ENCODE data around the gene ARHGEF7. TPM values are rescaled to one million over a fixed set of nuclear protein-coding genes. Genes with fewer than 3 reads are reported as not detected.

Gene ARHGEF7
- total RNA-seq, 1 donor from 2014 or later: 69.3 TPM

DNA sequence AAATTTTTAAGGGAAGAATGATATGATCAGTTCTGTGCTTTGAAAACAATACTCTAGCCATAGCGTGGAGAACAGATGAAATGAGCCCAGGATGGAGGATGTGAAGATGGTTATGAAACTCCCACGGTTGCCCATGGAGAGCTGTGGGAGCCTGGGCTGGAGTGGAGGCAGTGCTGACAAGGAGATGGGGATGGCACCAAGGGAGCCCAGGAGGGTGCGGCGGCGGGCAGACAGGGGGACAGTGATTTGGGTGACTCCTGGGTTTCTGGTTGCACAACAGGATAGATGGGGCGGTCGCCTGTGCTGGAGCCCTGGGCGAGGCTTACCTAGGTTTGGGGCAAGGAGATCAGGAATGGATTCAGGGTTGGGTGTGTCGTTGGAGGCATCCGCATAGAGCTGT, 15.9 kb downstream of the ARHGEF7 start:
- intact Hi-C loops (cut with micrococcal nuclease): no loop called here

DNA sequence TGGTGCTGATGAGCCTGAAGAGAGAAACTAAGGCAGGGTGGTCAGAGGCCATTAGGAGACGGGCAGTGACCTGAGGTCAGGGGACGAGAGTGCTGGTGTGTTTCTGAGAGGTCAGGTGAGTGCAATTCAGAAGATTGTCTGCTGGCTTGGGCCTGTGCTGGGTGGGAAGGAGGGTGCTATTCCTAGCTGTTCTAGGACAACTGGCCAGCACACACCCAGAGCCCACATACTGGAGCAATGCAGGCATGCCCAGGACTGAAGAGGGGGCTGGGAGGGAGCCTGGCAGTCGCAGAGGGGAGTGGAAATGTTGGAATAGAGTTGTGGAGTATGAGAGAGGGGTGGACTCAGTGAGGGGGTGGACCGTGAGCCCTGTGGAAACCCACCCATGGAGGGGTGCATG, 16.5 kb downstream of the ARHGEF7 start:
- intact Hi-C loops (cut with micrococcal nuclease): no loop called here

DNA sequence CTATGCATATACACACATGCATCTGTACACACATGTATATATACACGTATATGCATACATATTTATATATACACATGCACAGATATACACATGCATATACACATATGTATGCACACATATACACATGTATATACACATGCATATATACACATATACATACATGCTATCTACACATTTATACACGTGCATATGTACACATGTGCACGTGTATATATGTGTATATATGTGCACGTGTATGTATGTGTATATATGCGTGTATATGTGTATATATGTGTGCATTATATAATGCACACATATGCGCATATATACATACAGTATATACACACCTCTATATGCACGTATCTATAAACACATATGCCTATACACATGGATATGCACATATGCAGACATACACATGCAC, 17.8 kb downstream of the ARHGEF7 start:
- intact Hi-C loops (cut with micrococcal nuclease): no loop called here

DNA sequence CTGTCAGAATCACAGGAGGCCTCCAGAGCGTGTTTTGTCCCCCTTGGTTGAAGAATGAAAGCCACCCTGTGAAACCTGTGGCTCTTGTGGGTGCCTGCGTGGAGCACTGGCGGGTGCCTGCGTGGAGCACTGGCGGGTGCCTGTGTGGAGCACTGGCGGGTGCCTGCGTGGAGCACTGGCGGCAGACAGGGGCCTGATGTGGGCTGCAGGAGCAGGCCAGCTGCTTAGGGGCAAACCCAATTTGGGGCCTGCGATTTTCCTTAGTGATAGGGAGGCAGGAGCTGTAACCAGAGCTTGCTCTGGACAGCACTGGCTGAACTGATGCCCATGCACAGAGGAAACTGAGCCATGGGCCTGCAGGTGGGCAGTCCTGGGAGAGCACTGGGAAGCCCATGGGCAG, 24.3 kb downstream of the ARHGEF7 start:
- intact Hi-C loops (cut with micrococcal nuclease): no loop called here

DNA sequence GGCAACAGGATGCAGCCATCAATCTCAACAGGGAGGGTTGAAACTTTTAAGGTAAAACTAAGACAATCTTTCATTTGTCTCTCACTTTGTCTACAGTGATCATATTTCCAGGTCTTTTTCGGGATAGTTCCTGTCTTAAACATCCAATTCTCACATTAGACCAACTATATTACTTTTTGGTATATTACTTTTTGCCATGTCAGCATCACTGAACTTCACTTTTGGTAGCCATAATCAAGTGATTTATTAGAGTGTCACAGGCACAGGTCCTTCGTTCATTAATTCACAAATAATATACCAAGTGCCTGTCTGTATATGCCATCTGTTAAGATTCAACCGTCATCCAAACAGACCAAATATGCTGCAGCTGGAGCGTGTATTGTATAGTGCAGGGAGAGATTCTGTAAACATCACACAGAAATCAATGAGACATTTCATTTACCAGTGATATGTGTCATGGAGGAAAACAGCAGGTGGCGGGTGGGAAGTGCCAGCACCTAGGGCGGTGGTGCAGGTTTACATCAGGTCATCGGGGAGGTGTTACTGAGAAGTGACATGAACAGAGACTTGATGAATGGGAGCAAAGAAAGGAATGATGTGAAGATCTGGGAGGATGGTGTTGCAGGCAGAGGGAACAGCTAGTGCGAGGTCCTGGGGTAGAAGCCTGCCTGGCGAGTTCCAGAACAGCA, 24.9 kb downstream of the ARHGEF7 start:
- intact Hi-C loops (cut with micrococcal nuclease): no loop called here

DNA sequence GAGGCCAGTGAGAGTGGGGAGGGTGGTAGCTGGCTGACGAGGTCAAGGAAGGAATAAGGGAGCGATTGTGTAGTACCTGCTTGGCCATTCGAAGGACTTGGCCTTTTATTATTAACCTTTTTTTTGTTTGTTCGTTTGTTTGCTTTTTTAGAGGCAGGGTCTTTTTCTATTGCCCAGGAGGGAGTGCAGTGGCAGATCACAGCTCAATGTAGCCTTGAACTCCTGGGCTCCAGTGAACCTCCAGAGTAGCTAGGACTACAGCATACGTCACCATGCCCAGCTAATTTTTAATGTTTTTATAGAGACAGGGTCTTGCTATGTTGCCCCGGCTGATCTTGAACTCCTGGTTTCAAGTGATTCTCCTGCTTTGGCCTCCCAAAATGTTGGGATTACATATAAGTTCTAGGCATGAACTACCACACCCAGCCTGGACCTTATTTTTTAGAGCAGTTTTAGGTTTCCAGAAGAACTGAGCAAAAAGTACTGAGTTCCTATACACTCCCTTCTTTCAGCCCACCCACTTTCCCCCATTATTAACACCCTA, 25.5 kb downstream of the ARHGEF7 start:
- intact Hi-C loops (cut with micrococcal nuclease): no loop called here

DNA sequence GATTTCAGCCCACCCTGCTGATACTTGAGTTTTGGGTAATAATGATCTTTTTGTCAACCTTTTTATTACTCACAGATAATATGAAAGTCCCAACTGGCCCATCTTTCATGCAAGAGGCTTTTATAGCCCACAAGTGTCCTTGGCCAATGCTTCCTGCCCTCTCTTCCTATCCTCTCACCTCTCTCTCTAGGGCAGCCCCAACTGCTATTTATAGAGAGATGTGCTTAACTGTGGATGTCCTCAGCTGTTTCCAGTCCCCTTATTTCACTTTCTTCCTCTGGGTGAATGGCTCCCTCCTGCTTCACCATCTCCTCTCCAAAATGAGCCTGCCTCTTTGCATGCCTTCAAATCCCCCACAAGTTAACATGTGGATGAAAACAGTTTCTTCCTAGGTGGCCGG, 27.4 kb downstream of the ARHGEF7 start:
- intact Hi-C loops (cut with micrococcal nuclease): no loop called here

DNA sequence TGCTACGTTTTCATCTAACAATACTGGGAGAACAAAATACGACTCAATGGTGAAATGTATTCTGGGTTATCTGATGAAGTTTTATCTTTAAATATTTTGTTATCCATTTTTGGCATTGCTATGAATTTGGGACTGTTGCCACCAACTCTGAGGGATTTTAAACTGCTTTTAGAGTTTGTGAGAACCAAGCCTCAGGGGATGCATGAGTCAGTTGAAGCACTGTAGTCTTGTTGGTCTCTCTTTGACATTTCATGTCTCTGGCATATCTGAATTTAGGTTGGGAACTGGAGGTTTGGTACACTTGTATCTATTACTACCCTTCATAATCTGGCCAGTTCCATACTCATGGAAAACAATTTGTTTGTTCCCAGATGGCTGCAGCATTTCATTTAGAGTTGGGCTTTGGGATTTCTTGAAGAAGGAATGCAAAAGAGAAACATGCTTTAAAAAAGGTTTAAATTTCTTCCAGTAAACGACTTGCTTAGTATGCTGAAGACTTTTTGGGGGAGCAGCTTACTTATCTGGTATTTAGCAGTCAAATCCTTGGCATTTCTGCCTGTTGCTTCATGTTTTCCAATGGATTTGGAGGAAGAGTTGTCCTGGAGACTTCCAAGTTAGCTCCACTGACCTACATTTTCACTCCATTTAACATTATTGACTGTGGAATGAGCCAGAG, 28.9 kb downstream of the ARHGEF7 start:
- intact Hi-C loops (cut with micrococcal nuclease): no loop called here

DNA sequence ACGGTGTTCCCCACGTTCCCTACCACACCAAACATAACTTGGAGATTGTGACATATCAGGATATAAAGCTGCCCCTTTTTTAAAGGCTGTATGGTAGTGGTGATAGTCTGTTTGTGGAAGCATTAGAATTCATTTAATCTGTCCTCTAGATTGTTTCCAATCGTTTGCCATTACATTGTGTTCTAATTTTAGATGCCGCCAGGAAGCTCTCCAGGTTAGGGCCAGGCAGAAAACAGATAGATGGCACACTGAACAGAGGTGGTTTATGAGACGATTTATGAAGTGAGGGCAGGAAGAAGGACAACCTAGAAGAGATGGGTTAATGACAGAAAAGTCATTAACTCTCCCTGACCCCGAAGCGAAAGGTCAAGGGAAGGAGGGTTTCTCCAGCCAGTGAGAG, 30.0 kb downstream of the ARHGEF7 start:
- intact Hi-C loops (cut with micrococcal nuclease): no loop called here

DNA sequence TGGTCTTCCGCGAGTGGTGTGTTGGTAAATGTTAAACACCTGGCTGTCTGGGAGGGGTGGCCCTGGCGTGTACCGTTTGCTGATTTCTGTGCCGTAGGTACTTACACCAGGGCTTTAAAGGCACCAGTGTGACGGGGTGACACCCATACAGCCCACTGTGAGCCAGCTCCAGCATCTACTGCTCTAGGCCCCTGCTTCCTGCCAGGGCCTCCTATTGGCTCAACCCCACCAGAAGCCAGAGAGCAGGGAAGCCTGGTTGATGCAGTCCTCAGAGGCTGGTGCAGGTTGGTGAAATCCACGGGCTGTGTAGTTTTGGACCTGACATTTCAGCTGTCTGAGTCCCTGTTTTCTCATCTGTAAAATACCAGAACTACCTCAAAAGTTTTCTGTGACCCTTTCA, 30.4 kb downstream of the ARHGEF7 start:
- intact Hi-C loops (cut with micrococcal nuclease): no loop called here

DNA sequence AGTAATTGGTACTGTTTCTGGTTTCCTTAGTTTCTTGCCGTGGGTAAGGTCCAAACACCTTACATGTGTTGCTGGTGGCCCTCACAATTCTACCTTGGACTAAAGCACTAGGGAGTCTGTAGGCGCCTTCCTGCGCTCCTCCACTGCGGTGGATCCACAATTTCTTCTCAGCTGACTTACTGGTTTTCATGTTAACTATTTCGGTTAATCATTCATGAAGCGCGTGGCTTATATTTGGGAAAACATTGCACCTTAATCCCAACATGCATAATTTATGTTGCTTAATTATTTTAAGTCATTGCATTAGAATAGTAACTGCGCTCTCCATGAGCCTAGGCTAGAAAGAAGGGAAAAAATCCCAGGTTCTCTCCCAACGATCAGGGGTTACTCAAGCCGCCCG, 37.7 kb downstream of the ARHGEF7 start:
- intact Hi-C loops (cut with micrococcal nuclease): loop anchor here (1.0 to 5.0 kb wide), 9 partner anchors 27 to 1434 kb away; partner anchors contain the start of gene TUBGCP3

DNA sequence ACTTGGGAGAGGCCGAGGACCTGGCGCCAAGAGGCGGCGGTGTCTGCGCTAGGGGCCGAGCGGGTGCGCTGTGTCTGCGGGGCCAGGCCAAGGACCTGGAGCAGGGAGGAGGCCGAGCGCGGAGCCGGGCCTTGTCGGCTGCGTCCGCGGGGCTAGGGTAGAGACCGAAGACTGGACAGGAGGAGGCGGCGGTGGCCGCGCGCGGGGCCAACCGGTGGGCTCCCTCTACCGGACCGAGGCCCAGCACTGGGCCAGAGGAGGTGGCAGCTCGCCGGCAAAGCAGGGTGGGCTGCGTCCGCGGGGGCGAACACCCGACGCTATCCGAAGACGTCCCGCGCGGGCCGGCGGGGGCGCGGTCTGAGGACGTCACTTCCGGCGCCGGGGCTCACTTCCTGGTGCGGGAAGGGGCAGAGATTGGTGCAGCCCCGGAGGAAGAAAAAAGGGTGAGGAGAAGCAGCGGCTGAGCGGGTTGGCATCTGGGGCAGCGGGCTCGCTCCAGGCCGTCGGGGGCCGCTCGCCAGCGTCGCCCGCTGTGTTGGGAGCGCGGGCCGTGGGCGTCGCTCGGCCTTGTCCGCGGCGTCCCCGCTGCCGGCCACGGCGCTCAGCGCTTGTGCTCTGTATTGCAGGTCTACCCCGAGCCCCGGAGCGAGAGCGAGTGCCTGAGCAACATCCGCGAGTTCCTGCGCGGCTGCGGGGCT, 38.3 kb downstream of the ARHGEF7 start:
- intact Hi-C loops (cut with micrococcal nuclease): loop anchor here (1.0 to 5.0 kb wide), 9 partner anchors 27 to 1434 kb away; partner anchors contain the start of gene TUBGCP3

DNA sequence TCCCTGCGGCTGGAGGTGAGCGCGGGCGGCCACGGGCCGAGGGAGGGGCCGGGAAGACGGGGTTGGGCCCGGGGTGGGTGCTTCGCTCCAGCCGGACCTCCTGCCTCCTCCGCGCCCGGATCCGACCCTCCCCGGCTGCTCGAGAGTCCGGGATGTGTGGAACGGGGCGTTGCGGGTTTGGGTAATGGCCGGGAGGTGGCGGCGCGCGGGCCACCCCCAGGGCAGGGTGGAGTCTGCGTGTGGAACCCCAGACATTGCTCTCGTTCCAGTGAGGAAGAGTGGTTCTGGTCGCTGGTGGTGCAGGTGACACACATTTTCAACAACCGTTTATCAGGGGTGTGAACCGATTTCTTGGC, 38.8 kb downstream of the ARHGEF7 start:
- intact Hi-C loops (cut with micrococcal nuclease): loop anchor here (1.0 to 5.0 kb wide), 12 partner anchors 26 to 1433 kb away; partner anchors contain the start of genes ANKRD10 and TUBGCP3

DNA sequence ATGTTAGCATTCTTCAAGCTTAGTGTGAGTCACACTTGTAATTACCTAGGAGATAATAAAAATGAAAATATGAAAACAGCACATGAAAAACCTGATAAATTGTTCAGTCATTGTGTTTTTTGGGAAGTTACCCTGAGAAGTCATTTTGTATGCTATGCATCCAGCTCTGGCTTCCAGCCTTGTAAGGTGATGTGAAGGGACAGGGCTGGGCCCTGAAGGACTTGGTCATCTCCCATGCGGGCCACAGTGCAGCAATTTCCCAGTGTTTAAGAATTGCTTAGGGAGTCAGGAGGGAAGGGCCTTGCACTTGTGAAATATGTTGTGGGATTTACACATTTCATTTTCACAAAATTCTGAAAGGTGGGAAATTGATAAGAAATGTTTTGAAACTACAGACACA, 41.3 kb downstream of the ARHGEF7 start:
- intact Hi-C loops (cut with micrococcal nuclease): no loop called here

DNA sequence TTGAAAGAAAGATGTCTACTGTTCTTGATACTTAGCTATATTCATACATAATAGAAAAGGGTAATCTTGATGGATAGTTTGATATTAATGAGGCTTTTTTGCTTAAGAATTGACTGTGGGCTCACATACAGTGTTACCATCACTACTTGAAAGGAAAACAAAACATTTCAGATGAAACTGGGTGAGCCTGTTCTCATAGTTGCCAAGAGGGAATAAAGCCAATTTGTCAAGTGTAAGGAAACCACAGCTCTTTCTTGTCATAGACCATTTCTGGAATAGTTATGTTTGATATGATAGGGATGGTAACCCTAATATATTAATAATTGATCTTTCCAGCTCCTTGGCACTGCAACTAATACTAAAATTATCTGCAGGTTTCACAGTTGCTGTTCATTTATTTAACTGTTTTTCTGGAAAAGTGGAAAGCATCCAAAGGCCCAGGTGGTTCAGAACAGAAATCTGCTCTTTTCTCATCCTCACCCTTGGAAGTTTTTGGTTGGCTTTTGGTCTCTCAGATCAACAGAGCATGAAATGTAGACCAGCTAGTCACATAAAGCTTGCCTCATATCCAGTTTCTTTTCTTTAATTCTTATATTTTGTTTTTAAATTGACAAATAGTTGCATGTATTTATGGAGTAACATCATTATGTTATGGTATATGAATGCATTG, 43.2 kb downstream of the ARHGEF7 start:
- intact Hi-C loops (cut with micrococcal nuclease): no loop called here

DNA sequence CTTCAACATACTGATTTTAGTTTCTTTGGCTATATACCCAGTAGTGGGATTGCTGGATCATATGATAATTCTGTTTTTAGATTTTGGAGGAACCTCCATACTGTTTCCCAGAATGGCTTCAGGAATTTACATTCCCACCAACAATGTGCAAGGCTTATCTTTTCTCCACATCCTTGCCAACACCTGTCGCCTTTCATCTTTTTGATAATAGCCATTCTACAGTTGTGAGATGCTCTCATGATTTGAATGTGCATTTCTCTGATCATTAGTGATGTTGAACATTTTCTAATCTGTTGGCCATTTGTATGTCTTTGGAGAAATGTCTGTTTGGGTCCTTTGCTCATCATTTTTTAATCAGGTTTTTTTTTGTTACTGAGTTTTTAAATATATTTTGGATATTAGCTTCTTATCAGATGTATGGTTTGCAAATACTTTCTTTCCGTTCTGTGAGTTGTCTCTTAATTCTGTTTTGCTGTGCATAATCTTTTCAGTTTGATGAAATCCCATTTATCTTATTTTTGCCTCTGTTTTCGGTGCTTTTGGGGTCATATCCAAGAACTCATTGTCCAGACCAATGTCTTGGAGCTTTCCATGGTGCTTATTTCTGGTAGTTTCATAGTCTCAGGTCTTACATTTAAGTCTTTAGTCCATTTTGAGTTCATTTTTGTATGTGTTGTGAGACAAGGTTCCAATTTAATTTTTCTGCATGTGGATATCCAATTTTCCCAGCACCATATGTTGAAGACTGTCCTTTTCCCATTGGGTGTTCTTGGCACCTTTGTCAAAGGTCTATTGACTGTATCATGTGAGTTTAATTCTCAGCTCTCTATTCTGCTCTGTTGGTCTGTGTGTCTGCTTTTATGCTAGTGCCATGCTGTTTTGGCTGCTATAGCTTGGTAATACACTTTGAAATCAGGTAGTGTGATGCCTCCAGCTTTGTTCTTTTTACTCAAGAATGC, 44.5 kb downstream of the ARHGEF7 start:
- intact Hi-C loops (cut with micrococcal nuclease): no loop called here

DNA sequence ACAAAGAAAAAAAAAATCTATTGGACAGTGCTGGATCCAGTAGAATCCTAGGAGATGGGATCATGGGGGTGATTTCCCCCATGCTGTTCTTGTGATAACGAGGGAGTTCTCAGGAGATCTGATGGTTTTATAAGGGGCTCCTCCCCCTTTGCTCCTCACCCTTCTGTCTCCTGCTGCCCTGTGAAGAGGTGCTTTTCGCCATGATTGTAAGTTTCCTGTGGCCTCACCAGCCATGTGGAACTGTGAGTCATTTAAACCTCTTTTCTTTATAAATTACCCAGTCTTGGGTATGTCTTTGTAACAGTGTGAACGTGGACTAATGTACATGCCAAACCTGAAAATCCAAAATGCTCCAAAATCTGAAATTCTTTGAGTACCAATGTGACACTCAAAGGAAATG, 45.5 kb downstream of the ARHGEF7 start:
- intact Hi-C loops (cut with micrococcal nuclease): no loop called here

DNA sequence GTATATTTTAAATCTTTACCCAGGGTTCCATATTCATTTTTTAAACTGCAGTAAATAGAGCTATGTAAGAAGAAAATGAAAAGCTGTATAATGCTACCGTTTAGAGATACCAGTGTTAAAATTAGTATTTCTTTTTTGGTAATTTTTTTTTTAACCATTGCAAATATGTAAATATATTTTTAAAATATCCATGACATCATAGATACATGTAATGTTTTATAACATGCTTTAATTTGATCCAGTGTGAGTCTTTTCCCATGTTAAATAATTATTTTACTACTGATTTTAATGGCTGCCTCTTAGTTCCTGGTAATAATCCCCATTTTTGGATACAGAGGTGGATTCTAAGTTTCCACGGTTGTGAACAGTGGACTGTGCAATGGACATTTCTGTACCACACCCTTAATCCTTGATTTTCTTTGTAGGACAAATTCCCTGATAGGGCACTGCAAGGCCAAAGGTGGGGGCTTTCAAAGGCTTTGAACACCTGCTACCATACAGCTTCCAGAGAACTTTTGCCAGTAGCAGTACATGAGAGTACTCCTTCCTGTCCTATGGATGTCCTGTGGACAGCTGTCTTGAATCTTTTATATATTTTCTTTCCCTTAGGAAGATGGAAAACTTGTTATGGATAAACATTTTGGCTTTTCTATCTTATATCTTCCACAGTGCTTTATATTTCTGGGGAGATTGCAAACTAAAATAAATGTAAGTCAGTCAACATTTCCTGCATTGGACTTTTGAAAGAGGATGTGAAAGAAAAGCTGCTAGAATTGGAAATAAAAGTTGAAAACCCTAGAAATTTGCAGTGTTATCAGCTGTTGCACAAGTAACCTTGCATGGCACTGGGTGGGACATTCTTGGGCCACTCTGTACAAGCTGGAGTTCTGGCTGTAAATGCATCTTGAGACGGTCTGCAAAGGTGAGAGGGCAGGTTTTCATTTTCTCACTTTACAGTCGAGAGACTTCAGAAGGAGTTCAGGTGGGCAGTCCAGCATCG, 46.8 kb downstream of the ARHGEF7 start:
- intact Hi-C loops (cut with micrococcal nuclease): no loop called here
